ENCODE results near the gene ME1. TPM values are rescaled to one million over a fixed set of nuclear protein-coding genes. Genes with fewer than 3 reads are reported as not detected.

The ME1 gene
- total and polyA plus RNA-seq, 9 of the 15 experiments (the other 6 are each of a cell fraction or from before 2014, with no cell fraction given), result 3.2 to 10.4 (median 5.5) TPM

DNA sequence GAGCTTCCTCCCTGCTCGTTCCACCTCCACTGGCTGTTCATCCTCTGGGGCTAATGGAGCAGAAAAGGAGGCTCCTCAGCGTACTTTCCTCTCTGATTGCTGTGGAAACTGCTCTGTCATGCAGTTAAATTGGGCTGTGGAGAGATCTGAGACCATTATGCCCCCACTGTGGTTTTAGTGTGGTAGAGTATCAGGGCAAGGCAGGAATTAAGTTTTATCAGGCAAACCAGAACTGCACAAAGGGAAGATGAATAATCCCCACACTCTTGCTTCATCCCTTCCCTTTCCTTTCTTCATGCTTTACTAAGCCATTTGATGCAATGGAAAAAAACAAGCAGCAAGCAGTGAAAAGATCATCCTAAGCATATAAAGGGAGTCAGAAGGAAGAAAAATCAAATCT, 11.9 kb upstream of the ME1 start (continued):
- TF ChIP-seq, protein P1, sequence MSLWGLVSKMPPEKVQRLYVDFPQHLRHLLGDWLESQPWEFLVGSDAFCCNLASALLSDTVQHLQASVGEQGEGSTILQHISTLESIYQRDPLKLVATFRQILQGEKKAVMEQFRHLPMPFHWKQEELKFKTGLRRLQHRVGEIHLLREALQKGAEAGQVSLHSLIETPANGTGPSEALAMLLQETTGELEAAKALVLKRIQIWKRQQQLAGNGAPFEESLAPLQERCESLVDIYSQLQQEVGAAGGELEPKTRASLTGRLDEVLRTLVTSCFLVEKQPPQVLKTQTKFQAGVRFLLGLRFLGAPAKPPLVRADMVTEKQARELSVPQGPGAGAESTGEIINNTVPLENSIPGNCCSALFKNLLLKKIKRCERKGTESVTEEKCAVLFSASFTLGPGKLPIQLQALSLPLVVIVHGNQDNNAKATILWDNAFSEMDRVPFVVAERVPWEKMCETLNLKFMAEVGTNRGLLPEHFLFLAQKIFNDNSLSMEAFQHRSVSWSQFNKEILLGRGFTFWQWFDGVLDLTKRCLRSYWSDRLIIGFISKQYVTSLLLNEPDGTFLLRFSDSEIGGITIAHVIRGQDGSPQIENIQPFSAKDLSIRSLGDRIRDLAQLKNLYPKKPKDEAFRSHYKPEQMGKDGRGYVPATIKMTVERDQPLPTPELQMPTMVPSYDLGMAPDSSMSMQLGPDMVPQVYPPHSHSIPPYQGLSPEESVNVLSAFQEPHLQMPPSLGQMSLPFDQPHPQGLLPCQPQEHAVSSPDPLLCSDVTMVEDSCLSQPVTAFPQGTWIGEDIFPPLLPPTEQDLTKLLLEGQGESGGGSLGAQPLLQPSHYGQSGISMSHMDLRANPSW (CRISPR knock-in tag; IDR thresholded peaks at IDR 0.05), result no peak
- TF ChIP-seq CCAR2 (IDR thresholded peaks at IDR 0.05; ENCODE audit: low read depth, low read length) (no peak), U2AF2 (optimal IDR thresholded peaks at IDR 0.05; ENCODE audit: low read depth, low read length) (no peak), NFYB (IDR thresholded peaks at IDR 0.05; ENCODE audit: extremely low read depth, insufficient read length) (no peak), PHB2 (IDR thresholded peaks at IDR 0.05; ENCODE audit: low read depth) (peak; percentile 53; the same call in 1 of the 2 replicates), ZNF584 (CRISPR knock-in tag; IDR thresholded peaks at IDR 0.05; ENCODE audit: low read depth) (no peak), ZNF511 (CRISPR knock-in tag; IDR thresholded peaks at IDR 0.05) (no peak), E2F5 (CRISPR knock-in tag; IDR thresholded peaks at IDR 0.05) (no peak), SMARCE1 (IDR thresholded peaks at IDR 0.05) (peak; percentile 86), MAFG (tag; conservative IDR thresholded peaks at IDR 0.05) (peak; percentile 88), XRCC3 (IDR thresholded peaks at IDR 0.05) (no peak), FOXM1 (IDR thresholded peaks at IDR 0.05; ENCODE audit: low read depth) (peak; percentile 56; the same call in 1 of the 2 replicates), FOXM1 (CRISPR knock-in tag; IDR thresholded peaks at IDR 0.05; ENCODE audit: low read depth) (no peak), NFE2 (IDR thresholded peaks at IDR 0.05; ENCODE audit: low read depth) (peak; percentile 97), SLC30A9 (CRISPR knock-in tag; IDR thresholded peaks at IDR 0.05) (no peak), E2F6 (IDR thresholded peaks at IDR 0.05; ENCODE audit: borderline replicate concordance in 1 of 2, extremely low read depth in 1 of 2, insufficient read depth in 1 of 2, insufficient read length in 1 of 2, low read depth in 1 of 2, low read length in 1 of 2, poor library complexity in 1 of 2, severe bottlenecking in 1 of 2) (no peak)
- TF ChIP-seq, protein P2, sequence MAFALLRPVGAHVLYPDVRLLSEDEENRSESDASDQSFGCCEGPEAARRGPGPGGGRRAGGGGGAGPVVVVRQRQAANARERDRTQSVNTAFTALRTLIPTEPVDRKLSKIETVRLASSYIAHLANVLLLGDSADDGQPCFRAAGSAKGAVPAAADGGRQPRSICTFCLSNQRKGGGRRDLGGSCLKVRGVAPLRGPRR (CRISPR knock-in tag; IDR thresholded peaks at IDR 0.05), result no peak
- TF ChIP-seq, protein P3, sequence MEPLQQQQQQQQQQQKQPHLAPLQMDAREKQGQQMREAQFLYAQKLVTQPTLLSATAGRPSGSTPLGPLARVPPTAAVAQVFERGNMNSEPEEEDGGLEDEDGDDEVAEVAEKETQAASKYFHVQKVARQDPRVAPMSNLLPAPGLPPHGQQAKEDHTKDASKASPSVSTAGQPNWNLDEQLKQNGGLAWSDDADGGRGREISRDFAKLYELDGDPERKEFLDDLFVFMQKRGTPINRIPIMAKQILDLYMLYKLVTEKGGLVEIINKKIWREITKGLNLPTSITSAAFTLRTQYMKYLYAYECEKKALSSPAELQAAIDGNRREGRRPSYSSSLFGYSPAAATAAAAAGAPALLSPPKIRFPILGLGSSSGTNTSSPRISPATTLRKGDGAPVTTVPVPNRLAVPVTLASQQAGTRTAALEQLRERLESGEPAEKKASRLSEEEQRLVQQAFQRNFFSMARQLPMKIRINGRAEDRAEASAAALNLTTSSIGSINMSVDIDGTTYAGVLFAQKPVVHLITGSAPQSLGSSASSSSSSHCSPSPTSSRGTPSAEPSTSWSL (CRISPR knock-in tag; IDR thresholded peaks at IDR 0.05; ENCODE audit: borderline replicate concordance), result no peak

All from K562 (cell line).